HepG2 (cell line): Measurements from ENCODE around the gene CMTM8. TPM values are rescaled to one million over a fixed set of nuclear protein-coding genes. Genes with fewer than 3 reads are reported as not detected.

ENCODE experiments used
- AHR ChIP-seq: IDR thresholded peaks from 2 replicates; pipeline ENCODE4 v1.6.1; 2018; ENCODE audit warnings: missing genetic modification reagents, missing compliant biosample characterization
- FOXK2 ChIP-seq: fragments of 450-650 bp; IDR thresholded peaks from 2 replicates; pipeline ENCODE4 v1.6.1; 2016
- KLF13 ChIP-seq: sonication (generic); formaldehyde crosslinking; IDR thresholded peaks from 2 replicates; pipeline ENCODE4 v1.4.0; 2020; ENCODE audit warnings: mild to moderate bottlenecking, missing genetic modification reagents
- KMT2A ChIP-seq: sonication (generic); formaldehyde crosslinking; IDR thresholded peaks from 2 replicates; pipeline ENCODE4 v1.4.0; 2020; ENCODE audit warnings: missing genetic modification reagents
- MIER3 ChIP-seq: IDR thresholded peaks from 2 replicates; pipeline ENCODE4 v1.6.1; 2016; ENCODE audit warnings: missing compliant biosample characterization, borderline replicate concordance
- RFX1 ChIP-seq: fragments of 450-650 bp; IDR thresholded peaks from 2 replicates; pipeline ENCODE4 v1.6.1; 2017
- SIX4 ChIP-seq: sonication (generic); formaldehyde crosslinking; IDR thresholded peaks from 2 replicates; pipeline ENCODE4 v1.4.0; 2020; ENCODE audit warnings: missing genetic modification reagents
- TBX3 ChIP-seq: fragments of 450-650 bp; IDR thresholded peaks from 2 replicates; pipeline ENCODE4 v1.6.1; 2017; ENCODE audit warnings: antibody characterized with exemption, mild to moderate bottlenecking, inconsistent platforms, borderline replicate concordance
- ZEB1 ChIP-seq: IDR thresholded peaks from 2 replicates; pipeline ENCODE4 v1.6.1; 2012; ENCODE audit warnings: mild to moderate bottlenecking, low read depth, inconsistent platforms; ENCODE audit not compliant: insufficient replicate concordance
- ZNF18 ChIP-seq: sonication (generic); formaldehyde crosslinking; IDR thresholded peaks from 2 replicates; pipeline ENCODE4 v1.8.0; 2022; ENCODE audit warnings: mild to moderate bottlenecking, missing genetic modification reagents; ENCODE audit not compliant: insufficient replicate concordance
- ZNF224 ChIP-seq: sonication (generic); formaldehyde crosslinking; IDR thresholded peaks from 2 replicates; pipeline ENCODE4 v1.5.0; 2020; ENCODE audit warnings: mild to moderate bottlenecking, missing genetic modification reagents
- ZNF251 ChIP-seq: sonication (generic); formaldehyde crosslinking; IDR thresholded peaks from 2 replicates; pipeline ENCODE4 v1.9.0; 2021; ENCODE audit warnings: mild to moderate bottlenecking, missing genetic modification reagents
- ZNF33B ChIP-seq: sonication (generic); formaldehyde crosslinking; IDR thresholded peaks from 2 replicates; pipeline ENCODE4 v1.5.1; 2020; ENCODE audit warnings: mild to moderate bottlenecking, missing genetic modification reagents
- ZNF550 ChIP-seq: sonication (generic); formaldehyde crosslinking; IDR thresholded peaks from 2 replicates; pipeline ENCODE4 v1.4.0; 2020; ENCODE audit warnings: mild to moderate bottlenecking, missing genetic modification reagents, borderline replicate concordance
- ZNF772 ChIP-seq: sonication (generic); formaldehyde crosslinking; IDR thresholded peaks from 2 replicates; pipeline ENCODE4 v1.5.0; 2020; ENCODE audit warnings: mild to moderate bottlenecking, missing genetic modification reagents
- polyA plus RNA-seq, 8 experiments: library from polyadenylated mRNA; depleted of rRNA in 3 of 8; stranded (reverse) in 7 of 8; unstranded in 1 of 8; fragments of >200 nt; fragmentation: Illumina TruSeq in 4 of 8; extraction: Trizol in 4 of 8; gene quantifications; 2 replicates each; pipeline versions ENCODE4 v1.2.1 to v1.2.3, GENCODE V29; 2011 to 2016; ENCODE audit warnings: low read depth in 4 of 8, missing spikeins in 1 of 8, mixed read lengths in 1 of 8; ENCODE audit not compliant: insufficient read depth in 1 of 8
- total RNA-seq, 5 experiments: library from RNA; depleted of rRNA; stranded (reverse); fragments of >200 nt; fragmentation: Illumina TruSeq; extraction: Trizol; gene quantifications; 2 replicates each; pipeline ENCODE4 v1.2.3, GENCODE V29; 2016; ENCODE audit warnings: low read depth in 1 of 5
- TF ChIP-seq, protein P1 (sequence below): sonication (generic); formaldehyde crosslinking; conservative IDR thresholded peaks from 2 replicates; pipeline ENCODE4 v1.4.0; 2020; ENCODE audit warnings: missing genetic modification reagents
- TF ChIP-seq, protein P2 (sequence below): sonication (generic); formaldehyde crosslinking; IDR thresholded peaks from 2 replicates; pipeline ENCODE4 v1.4.0; 2020; ENCODE audit warnings: missing genetic modification reagents
- TF ChIP-seq, protein P3 (sequence below): sonication (generic); formaldehyde crosslinking; IDR thresholded peaks from 2 replicates; pipeline ENCODE4 v1.4.0; 2020; ENCODE audit warnings: missing genetic modification reagents, borderline replicate concordance
- TF ChIP-seq, protein P4 (sequence below): IDR thresholded peaks from 2 replicates; pipeline ENCODE4 v1.6.1; 2016; ENCODE audit warnings: low read depth

CMTM8 gene
- total and polyA plus RNA-seq, 2 of the 13 experiments (the other 11 are each of a cell fraction or from before 2014, with no cell fraction given), result 8.9 to 15.8 TPM

DNA sequence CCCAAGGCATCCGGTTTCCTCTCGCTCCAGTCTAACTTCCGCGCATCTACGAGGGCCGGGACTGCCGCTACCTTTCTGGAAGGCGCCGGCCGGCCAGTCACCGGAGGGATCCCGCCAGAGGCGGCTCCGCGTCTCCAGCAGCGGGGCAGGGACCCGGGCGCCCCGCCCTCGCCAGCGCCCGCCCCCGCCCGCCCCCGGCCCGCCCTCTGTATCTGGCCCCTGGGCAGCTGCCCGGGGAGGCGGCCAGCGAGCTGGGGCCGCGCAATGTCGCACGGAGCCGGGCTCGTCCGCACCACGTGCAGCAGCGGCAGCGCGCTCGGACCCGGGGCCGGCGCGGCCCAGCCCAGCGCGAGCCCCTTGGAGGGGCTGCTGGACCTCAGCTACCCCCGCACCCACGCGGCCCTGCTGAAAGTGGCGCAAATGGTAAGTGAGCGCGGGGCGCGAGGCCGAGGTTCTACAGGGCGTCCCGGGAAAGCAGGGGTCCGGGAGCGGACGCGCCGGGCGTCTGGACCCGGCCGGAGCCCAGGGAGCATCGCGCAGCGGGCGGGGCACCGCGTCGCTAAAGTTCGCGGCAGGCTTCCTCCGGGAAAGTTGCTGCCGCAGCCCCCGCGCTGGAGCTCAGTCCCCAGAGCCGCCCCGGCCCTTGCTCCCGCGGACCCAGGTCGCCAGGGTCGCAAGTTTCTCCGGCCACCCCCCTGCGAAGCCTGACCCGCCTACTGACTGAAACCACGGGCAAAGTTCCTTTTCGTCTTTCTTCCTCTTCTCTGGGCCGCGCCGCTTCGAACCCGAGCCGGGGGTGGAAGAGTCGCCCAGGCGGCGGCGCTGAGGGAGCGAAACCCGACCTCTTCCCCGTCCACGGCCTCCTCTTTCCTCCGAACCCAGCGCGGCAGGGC lies 153.4 kb downstream of the CMTM8 start, which contains the start of gene CMTM7 (continued):
- TF ChIP-seq AHR, result peak; percentile 6; the same call in 1 of the 2 replicates
- TF ChIP-seq ZNF18, result peak; percentile 48
- no peak for TF ChIP-seq MIER3 (CRISPR knock-in tag)
- TF ChIP-seq ZNF251 (CRISPR knock-in tag), result no peak
- TF ChIP-seq FOXK2, result no peak
- TF ChIP-seq, protein P1, sequence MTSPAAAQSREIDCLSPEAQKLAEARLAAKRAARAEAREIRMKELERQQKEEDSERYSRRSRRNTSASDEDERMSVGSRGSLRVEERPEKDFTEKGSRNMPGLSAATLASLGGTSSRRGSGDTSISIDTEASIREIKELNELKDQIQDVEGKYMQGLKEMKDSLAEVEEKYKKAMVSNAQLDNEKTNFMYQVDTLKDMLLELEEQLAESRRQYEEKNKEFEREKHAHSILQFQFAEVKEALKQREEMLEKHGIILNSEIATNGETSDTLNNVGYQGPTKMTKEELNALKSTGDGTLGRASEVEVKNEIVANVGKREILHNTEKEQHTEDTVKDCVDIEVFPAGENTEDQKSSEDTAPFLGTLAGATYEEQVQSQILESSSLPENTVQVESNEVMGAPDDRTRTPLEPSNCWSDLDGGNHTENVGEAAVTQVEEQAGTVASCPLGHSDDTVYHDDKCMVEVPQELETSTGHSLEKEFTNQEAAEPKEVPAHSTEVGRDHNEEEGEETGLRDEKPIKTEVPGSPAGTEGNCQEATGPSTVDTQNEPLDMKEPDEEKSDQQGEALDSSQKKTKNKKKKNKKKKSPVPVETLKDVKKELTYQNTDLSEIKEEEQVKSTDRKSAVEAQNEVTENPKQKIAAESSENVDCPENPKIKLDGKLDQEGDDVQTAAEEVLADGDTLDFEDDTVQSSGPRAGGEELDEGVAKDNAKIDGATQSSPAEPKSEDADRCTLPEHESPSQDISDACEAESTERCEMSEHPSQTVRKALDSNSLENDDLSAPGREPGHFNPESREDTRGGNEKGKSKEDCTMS, result no peak
- no peak for TF ChIP-seq ZNF224 (CRISPR knock-in tag)
- no peak for TF ChIP-seq RFX1
- TF ChIP-seq ZNF772 (CRISPR knock-in tag), result no peak
- TF ChIP-seq, protein P2, sequence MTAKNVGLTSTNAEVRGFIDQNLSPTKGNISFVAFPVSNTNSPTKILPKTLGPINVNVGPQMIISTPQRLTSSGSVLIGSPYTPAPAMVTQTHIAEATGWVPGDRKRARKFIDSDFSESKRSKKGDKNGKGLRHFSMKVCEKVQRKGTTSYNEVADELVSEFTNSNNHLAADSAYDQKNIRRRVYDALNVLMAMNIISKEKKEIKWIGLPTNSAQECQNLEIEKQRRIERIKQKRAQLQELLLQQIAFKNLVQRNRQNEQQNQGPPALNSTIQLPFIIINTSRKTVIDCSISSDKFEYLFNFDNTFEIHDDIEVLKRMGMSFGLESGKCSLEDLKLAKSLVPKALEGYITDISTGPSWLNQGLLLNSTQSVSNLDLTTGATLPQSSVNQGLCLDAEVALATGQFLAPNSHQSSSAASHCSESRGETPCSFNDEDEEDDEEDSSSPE (CRISPR knock-in tag), result peak; percentile 46
- peak; percentile 79 for TF ChIP-seq KMT2A
- TF ChIP-seq, protein P3, sequence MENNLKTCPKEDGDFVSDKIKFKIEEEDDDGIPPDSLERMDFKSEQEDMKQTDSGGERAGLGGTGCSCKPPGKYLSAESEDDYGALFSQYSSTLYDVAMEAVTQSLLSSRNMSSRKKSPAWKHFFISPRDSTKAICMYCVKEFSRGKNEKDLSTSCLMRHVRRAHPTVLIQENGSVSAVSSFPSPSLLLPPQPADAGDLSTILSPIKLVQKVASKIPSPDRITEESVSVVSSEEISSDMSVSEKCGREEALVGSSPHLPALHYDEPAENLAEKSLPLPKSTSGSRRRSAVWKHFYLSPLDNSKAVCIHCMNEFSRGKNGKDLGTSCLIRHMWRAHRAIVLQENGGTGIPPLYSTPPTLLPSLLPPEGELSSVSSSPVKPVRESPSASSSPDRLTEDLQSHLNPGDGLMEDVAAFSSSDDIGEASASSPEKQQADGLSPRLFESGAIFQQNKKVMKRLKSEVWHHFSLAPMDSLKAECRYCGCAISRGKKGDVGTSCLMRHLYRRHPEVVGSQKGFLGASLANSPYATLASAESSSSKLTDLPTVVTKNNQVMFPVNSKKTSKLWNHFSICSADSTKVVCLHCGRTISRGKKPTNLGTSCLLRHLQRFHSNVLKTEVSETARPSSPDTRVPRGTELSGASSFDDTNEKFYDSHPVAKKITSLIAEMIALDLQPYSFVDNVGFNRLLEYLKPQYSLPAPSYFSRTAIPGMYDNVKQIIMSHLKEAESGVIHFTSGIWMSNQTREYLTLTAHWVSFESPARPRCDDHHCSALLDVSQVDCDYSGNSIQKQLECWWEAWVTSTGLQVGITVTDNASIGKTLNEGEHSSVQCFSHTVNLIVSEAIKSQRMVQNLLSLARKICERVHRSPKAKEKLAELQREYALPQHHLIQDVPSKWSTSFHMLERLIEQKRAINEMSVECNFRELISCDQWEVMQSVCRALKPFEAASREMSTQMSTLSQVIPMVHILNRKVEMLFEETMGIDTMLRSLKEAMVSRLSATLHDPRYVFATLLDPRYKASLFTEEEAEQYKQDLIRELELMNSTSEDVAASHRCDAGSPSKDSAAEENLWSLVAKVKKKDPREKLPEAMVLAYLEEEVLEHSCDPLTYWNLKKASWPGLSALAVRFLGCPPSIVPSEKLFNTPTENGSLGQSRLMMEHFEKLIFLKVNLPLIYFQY (CRISPR knock-in tag), result no peak
- TF ChIP-seq TBX3, result no peak
- no peak for TF ChIP-seq KLF13
- TF ChIP-seq ZEB1, result no peak
- TF ChIP-seq, protein P4, sequence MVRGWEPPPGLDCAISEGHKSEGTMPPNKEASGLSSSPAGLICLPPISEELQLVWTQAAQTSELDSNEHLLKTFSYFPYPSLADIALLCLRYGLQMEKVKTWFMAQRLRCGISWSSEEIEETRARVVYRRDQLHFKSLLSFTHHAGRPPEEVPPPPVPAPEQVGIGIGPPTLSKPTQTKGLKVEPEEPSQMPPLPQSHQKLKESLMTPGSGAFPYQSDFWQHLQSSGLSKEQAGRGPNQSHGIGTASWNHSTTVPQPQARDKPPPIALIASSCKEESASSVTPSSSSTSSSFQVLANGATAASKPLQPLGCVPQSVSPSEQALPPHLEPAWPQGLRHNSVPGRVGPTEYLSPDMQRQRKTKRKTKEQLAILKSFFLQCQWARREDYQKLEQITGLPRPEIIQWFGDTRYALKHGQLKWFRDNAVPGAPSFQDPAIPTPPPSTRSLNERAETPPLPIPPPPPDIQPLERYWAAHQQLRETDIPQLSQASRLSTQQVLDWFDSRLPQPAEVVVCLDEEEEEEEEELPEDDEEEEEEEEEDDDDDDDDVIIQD (CRISPR knock-in tag), result no peak
- no peak for TF ChIP-seq ZNF550 (CRISPR knock-in tag)
- no peak; the same call in 1 of the 2 replicates for TF ChIP-seq ZNF33B (CRISPR knock-in tag)
- TF ChIP-seq SIX4 (CRISPR knock-in tag), result no peak
